Subcutaneous preadipocyte (primary cell): ENCODE measurements around the gene CCDC7. TPM values are rescaled to one million over a fixed set of nuclear protein-coding genes. Genes with fewer than 3 reads are reported as not detected.

ENCODE experiments used
- total RNA-seq: library from RNA; depleted of rRNA; stranded (reverse); fragments of >200 nt; gene quantifications from 2 replicates; pipeline ENCODE4 v1.2.3, GENCODE V29; 2012

CCDC7 gene
- total RNA-seq: 13.5 and 26.8 TPM in 2 replicates

DNA sequence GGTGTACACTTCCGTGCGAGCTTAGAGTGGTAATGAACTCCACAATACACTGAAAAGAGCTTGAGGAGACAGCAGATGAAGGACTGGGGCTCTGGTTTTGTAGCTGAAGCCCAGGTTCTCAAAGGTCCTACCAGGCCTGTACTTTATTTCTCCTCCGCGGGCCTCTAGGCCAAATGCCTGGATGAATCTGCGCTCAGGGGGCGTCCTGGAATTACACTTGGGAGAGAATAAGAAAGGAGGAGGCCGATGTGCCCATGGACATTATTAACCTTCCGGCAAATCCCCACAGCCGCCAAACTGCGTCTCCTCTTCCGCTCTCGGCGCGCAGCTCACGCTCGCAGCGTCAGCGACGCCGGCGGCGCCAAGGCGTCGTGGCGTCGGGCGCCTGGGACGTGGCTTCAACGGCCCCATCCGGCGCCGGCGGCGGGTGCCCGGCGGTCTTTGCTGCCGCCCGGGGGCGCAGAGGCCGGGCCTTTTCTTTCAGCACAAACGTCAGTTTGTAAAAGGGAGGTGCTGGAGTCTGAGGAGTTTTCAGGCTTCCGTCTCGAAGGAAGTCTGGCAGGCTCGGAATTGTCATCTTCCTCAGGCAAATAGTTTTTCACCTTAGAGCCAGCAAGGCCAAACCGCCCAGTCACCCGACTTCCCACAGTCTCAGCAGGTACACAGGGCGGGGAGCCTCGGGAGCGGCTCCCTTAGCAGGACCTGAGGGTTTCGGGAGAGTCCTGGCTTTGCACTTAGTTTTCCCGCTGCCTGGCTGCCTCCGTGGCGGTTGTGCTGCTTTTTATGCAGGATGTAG, at the start of gene CCDC7:
TSS of gene CCDC7 (plus strand) at position 401 of the 796 bp plus-strand sequence. CDS start 5,503 bp downstream, outside the sequence.

Other genes starting within 250 kb of the CCDC7 start
- 17.3 and 24.2 TPM in 2 replicates for gene EPC1, start 99.0 kb upstream of the CCDC7 start, total RNA-seq